Fibroblast of skin of abdomen (primary cell): ENCODE results near the gene FGFR4.

Experiments used
- DNase-seq: peaks from one replicate; pipeline ENCODE4 v3.0.0-alpha.2; 2013

Gene FGFR4

DNA sequence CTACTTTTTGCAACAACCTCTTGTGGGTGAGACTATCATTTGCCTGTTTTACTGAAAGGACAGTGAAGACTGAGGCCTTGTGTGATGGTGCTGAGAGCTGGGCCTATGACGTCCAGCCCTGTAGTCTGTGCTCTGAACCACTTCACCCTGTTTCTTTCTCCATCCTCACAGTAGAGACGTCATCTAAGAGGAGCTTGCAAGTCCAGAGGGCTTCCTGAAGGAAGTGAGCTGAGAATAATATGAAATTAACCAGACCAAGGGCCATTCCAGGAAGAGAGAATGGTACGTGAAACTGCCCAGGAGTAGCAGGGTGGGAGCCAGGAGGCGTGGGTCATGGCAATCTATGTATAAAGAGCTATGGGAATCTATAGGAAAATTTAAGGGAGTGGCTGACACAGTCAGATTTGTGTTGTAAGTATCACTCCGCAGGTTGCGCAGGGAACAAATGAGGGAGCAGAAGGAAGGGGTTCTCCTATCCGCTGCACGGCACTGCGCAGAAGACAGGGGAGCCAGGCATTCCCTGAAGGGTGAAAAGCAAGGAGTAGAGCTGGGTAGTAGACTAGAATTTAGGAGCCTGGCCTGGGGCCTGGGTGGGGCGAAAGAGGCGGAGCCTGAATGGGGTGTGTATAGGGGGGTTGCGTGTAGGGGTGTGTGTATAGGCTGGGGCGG, 596 bp upstream of the FGFR4 start:
- DNase-seq: no peak

DNA sequence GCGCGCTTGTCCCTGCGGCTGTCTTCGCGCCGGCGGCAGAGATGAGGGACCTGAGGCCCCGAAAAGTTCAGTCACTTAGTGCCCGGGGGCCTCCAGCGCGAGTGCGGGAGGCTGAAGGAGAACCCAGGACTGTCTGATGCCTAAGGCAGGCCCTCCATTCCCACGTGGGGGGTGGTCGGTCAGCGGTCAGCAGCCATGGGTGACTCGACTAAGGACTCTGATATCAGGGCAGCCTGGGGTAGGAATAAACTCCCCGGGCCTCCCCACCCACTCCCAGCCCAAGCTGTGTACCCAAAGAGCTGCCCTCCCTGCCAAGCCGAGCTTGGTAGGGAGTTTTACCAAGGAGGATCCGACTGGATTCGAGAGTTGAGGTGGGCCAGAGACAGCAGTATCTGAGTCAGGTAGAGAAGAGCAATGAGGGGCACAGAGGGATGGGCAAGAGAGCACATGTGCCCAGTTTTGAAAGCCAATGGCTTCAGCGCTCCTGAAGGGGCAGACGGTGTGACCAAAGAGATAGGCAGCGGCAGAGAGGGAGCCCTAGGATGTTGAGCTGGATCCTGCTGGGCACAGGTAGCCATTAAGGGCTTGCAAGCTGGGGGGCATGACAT, 787 bp downstream of the FGFR4 start:
- no peak for DNase-seq

DNA sequence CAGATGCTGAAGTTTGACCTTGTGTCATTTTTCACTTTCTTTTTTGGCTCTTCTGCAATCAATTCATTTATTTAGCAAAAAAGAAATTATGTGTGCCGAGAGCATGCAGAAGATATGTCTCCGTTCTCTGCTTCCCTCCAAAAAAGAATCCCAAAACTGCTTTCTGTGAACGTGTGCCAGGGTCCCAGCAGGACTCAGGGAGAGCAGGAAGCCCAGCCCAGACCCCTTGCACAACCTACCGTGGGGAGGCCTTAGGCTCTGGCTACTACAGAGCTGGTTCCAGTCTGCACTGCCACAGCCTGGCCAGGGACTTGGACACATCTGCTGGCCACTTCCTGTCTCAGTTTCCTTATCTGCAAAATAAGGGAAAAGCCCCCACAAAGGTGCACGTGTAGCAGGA, 2.4 kb downstream of the FGFR4 start:
- DNase-seq: no peak

DNA sequence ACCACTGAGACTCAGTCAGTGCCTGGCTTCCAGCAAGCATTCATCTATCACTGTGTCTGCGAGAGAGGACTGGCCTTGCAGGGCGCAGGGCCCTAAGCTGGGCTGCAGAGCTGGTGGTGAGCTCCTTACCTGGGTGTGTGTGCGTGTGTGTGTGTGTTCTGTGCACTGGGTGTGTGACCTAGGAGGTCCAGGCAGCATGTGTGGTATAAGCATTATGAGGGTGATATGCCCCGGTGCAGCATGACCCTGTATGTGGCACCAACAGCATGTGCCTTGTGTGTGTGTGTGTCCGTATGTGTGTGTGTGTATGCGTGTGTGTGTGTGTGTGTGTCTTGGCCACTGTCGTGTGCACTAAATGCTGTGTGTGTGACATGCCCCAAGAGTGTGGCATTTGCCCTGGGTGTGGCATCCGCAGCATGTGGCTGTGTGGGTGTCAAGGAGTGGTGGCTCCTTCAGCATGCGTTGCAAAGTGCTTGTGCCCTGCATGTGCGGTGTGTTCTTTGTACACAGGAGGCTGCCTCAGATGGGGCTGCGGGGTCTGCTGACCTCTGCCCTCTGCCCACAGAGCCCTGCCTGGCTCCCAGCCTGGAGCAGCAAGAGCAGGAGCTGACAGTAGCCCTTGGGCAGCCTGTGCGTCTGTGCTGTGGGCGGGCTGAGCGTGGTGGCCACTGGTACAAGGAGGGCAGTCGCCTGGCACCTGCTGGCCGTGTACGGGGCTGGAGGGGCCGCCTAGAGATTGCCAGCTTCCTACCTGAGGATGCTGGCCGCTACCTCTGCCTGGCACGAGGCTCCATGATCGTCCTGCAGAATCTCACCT, 3.3 kb downstream of the FGFR4 start:
- no peak for DNase-seq

DNA sequence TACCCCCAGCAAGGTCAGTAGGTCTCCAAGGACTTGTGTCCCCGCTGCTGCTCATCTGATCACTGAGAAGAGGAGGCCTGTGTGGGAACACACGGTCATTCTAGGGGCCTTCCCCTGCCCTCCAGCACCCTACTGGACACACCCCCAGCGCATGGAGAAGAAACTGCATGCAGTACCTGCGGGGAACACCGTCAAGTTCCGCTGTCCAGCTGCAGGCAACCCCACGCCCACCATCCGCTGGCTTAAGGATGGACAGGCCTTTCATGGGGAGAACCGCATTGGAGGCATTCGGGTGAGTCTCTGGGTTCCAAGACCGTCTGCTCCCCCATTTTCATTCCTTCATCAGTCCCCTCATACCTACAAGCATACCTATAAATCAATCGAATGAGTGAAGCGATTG, 4.1 kb downstream of the FGFR4 start:
- no peak for DNase-seq

DNA sequence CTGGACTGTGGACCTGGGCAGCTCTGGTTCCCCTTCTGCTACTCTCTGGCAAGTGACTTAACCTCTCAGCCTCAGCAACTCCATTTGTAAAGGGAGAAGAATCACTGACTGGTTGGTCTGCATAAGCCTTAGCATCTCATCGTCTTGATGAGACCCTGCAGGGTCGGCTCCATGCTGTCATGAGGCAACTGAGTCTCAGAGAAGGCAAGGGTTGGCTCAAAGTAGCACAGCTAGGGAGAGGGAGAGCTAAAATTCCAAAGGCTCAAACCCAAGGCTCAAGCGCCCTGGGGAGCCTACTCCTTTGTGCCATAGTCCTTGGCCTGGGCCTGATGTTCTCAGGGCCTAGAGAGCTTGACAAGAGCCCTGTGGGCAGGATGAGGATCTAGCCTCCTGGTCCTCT, 4.5 kb downstream of the FGFR4 start:
- no peak for DNase-seq

DNA sequence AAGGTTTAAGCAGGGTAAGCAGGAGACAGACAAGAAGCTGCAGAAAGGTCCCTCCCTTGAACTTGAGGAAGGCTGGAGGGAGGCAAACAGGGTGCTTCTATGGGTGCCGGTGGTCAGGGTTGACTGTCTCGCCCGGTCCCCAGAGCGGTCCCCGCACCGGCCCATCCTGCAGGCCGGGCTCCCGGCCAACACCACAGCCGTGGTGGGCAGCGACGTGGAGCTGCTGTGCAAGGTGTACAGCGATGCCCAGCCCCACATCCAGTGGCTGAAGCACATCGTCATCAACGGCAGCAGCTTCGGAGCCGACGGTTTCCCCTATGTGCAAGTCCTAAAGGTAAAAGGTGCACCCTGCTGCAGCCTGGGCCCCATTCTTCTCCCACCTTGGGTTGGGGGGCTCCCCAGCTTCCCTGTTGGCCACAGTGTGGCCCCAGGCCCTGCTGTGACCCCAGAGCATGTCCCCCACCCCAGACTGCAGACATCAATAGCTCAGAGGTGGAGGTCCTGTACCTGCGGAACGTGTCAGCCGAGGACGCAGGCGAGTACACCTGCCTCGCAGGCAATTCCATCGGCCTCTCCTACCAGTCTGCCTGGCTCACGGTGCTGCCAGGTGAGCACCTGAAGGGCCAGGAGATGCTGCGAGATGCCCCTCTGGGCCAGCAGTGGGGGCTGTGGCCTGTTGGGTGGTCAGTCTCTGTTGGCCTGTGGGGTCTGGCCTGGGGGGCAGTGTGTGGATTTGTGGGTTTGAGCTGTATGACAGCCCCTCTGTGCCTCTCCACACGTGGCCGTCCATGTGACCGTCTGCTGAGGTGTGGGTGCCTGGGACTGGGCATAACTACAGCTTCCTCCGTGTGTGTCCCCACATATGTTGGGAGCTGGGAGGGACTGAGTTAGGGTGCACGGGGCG, 5.7 kb downstream of the FGFR4 start:
- no peak for DNase-seq

DNA sequence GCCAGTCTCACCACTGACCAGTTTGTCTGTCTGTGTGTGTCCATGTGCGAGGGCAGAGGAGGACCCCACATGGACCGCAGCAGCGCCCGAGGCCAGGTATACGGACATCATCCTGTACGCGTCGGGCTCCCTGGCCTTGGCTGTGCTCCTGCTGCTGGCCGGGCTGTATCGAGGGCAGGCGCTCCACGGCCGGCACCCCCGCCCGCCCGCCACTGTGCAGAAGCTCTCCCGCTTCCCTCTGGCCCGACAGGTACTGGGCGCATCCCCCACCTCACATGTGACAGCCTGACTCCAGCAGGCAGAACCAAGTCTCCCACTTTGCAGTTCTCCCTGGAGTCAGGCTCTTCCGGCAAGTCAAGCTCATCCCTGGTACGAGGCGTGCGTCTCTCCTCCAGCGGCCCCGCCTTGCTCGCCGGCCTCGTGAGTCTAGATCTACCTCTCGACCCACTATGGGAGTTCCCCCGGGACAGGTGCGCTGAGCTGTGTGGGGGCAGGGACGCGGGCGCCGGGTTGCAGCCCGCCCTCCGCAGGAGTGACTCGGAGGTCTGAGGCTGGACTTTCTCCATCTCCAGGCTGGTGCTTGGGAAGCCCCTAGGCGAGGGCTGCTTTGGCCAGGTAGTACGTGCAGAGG, 6.5 kb downstream of the FGFR4 start:
- DNase-seq: no peak

DNA sequence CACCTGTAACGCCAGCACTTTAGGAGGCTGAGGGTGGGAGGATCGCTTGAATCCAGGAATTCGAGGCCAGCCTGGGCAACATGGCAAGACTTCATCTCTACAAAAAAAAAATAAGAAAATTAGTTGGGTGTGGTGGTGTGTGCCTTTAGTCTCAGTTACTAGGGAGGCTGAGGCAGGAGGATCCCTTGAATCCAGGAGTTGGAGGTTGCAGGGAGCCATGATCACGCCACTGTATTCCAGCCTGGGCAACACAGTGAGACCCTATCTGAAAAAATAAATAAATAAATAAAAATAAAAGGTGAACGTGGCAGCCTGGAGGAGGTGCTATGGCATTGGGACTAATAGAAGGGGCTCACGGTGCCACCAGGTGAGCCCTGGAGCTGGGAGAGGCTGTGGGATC, 7.1 kb downstream of the FGFR4 start:
- DNase-seq: no peak

DNA sequence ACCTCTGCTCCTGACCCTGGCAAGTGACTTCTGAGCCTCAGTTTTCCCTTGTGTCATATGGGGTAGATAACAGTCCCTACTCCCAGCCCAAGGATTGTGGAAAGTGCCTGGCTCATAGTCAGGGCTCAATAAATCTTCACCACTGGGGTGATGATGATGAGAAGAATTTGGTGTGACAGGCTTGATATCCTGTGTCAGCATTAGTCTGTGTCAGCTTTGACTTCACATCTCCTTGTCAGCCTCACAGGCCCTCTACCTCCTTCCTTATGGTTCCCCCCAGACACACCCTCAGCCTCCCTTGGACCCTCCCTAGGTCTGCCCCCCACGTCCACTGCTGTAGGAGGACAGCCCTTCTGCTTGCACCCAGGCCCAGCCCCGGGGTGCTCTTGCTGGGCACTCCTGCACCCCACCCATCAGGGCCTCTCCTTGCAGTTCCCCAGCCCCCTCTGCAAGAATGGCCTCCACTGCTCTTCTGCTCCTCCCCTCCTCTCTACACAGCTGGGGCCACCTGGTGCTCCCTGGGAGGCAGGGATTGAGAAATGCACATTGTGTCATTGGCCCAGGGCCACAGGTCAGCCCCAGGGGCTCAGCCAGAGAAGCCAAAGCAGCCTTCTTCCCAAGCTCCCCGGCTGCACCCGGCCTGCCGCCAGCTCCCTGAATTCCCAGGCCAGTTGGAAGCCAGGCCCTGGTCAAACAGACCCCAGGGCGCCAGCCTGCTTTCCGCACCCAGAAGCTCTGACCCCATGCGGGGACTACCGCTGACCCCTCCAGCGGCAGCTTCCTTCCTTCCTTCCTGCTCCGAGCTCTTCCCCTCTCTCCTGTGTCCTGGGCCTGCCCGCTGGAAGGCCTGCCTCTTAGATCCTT, 7.7 kb downstream of the FGFR4 start:
- DNase-seq: peak; percentile 64

DNA sequence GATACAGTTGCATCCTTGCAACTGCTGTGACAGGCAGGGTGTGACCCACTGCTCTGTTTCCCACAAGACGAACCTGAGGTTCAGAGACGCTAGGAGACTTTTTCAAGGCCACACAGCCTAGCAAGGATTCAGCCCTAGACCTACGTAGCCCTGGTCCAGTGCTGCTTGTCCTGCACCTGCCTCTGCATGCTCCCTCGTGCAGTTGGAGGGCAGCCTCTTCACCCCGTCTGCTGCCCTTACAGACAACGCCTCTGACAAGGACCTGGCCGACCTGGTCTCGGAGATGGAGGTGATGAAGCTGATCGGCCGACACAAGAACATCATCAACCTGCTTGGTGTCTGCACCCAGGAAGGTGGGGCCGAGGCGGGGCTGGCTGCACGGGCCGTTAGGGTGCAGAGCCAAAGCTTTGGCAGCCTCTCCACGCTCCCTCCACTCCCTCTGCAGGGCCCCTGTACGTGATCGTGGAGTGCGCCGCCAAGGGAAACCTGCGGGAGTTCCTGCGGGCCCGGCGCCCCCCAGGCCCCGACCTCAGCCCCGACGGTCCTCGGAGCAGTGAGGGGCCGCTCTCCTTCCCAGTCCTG, 8.5 kb downstream of the FGFR4 start:
- DNase-seq: no peak

DNA sequence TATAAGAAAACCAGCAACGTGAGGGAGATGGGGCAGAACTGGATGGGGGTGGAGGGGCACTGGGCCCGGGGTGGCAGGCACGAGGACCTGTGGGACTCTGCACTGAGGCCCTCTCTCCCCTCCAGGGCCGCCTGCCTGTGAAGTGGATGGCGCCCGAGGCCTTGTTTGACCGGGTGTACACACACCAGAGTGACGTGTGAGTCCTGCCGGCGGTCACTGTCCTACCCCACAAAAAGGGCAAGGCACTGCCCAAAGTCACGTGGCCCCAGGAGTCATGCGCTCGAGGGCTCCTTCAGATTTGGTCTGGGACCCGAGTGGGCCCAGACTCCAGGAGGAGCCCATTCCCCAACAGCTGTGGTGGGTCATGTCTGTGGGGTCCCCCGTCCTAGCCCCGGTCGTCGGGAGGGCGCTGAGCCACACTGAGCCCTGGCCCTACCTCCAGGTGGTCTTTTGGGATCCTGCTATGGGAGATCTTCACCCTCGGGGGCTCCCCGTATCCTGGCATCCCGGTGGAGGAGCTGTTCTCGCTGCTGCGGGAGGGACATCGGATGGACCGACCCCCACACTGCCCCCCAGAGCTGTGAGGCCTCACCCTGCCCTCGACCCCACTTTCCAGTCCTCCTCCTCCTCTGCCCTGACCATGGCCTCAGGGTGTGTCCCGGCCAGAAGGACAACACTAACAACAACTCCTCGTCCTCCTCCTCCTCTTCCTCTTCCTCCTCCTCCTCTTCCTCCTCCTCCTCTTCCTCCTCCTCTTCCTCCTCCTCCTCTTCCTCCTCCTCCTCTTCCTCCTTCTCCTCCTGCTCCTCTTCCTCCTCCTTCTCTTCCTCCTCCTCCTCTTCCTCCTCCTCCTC, 9.7 kb downstream of the FGFR4 start:
- DNase-seq: no peak

DNA sequence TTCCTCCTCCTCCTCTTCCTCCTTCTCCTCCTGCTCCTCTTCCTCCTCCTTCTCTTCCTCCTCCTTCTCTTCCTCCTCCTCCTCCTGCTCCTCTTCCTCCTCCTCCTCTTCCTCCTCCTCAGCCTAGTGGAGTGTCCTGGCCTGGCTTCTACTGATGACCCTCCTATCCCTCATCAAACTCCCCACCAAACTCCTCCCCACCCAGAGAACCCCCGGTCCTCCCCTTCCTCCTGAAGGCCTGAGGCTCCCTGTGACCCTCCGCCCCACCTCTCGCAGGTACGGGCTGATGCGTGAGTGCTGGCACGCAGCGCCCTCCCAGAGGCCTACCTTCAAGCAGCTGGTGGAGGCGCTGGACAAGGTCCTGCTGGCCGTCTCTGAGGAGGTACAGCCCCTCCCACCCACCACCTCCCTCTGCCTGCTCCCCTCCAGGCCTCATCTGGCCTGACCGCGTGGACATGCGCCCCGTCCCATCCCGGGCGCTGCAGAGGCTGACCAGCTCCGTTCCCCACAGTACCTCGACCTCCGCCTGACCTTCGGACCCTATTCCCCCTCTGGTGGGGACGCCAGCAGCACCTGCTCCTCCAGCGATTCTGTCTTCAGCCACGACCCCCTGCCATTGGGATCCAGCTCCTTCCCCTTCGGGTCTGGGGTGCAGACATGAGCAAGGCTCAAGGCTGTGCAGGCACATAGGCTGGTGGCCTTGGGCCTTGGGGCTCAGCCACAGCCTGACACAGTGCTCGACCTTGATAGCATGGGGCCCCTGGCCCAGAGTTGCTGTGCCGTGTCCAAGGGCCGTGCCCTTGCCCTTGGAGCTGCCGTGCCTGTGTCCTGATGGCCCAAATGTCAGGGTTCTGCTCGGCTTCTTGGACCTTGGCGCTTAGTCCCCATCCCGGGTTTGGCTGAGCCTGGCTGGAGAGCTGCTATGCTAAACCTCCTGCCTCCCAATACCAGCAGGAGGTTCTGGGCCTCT, 10.6 kb downstream of the FGFR4 start:
- DNase-seq: no peak

DNA sequence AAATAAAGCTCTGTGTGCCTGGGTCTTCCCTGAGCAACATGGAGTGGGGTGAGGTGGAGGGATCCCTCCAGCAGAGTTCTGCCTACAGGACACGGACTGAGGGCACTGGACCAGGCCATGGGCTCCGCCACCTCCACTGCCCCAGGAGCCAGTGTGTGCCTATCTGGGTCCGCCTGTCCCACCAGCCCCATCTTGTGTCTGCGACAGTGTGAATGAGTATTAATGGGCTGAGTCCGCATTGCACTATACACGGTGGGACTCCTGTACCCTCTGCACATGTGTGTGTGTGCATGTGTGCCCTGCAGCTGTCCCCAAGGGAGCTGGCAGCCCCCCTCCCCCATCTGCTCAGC, 11.4 kb downstream of the FGFR4 start:
- DNase-seq: no peak

DNA sequence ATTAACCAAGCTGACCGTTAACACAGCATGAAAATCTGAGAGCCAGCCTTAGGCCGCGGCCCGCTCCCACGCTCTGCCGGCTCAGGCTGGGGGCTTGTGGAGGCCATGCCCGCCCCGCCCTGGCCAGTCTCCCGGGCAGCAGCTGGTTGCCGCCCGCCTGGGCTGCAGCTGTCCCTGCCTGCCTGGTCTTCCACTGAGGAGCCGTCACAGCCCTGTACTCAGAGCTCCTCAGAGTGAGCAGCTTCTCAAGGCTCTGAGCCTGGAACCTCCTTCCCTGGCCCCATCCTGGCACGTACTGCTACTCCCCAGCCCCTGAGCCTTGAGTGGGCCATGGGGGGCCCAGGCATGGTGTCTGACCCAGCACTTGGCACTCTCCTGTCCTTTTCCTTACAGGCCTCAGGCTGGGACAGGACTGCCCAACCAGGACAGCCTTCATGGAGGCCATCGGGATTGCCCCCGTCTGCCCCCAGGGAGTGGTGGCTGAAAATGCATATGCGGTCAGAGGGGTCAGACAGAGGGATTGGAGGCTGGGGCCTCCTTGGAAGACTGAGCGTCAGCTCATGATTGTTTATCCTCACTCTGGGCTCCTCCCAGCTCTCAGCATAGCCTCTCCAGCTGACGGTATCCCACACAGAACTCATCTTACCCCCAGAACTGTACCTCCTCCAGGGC, 11.9 kb downstream of the FGFR4 start:
- DNase-seq: no peak

DNA sequence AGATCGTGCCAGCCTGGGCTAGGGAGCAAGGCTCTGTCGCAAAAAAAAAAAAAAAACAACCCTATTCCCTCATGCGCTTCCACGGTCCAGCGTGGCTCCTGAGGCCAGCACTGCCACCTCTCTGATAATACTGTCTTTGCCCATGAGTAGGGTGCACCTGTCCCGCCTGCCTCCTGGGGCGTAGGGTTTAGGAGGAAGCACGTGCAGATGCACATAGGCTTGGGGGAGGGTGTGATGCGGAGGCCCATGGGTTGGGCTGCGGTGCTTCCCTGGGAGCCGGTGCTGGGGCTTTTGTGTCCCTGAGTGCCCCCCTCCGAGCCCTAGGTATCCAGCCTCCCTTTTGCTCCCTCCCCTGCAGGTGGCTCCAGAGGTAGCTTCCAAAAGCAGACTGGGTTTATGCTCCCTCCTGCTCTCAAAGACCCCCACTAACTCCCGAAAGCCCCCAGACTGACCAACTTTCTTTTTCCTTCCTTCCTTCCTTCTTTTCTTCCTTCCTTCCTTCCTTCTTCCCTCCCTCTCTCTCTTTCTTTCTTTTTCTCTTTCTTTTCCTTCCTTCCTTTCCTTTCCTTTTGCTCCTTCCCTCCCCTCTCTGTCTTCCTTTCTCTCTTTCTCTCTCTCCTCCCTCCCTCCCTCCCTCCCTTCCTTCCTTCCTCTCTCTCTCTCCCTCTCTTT, 12.8 kb downstream of the FGFR4 start:
- no peak for DNase-seq

DNA sequence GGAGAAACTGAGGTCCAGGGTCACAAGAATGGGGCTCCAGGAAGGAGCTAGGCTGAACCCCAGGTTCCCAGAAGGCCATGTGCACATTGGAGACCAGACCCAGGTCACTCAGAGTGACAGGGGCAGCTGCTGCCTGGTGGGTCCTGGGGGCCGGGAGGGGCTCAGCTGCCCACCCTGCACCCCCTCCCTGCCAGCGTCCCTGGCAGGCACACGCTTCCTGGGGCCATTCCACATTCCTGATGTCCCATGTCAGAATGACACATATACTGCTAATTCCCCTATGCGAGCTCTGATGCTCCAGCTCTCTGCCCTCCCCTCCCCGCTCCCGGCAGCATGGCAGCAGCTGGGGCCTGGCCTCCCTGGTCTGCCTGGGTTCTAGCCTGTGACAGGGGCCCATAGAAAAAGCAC, 14.0 kb downstream of the FGFR4 start:
- DNase-seq: peak; percentile 26
